Measurements from ENCODE around the gene MIEF1. TPM values are rescaled to one million over a fixed set of nuclear protein-coding genes. Genes with fewer than 3 reads are reported as not detected.

Gene MIEF1
- total and polyA plus RNA-seq, 4 donors = 7.1 to 28.9 (median 17.4) TPM

- no peak for DNase-seq
- no peak overlapping the region for H3K27ac ChIP-seq (ENCODE audit: low read depth in 1 of 2, low read length in 1 of 2)
- ATAC-seq (ENCODE audit: insufficient read depth, low FRiP score) = no peak
- no peaks in the 10 kb centered on the region for H3K27me3 ChIP-seq (ENCODE audit: control insufficient read depth in 3 of 3, insufficient read depth in 3 of 3, low read length in 2 of 3)
- peaks cover 0 to 14% (median 11%) of the 10 kb centered on the region in 4 donors for H3K36me3 ChIP-seq (ENCODE audit: control insufficient read depth in 4 of 4, insufficient read depth in 4 of 4, low read length in 4 of 4)
- H3K4me1 ChIP-seq (ENCODE audit: control insufficient read depth in 5 of 5, insufficient read depth in 5 of 5, low read length in 5 of 5) = peaks cover 6 to 31% (median 11%) of the 10 kb centered on the region in 5 donors
- H3K9me3 ChIP-seq (ENCODE audit: control insufficient read depth in 4 of 4, insufficient read depth in 3 of 4, low read length in 3 of 4) = no peaks in the 10 kb centered on the region
- WGBS, 2 donors = 81 to 91% methylated on average over 12 of the region's 12 CpGs
- H3K9ac ChIP-seq (ENCODE audit: insufficient read depth in 1 of 2, low read length in 2 of 2) = no peak overlapping the region
- no peak overlapping the region for H3K4me3 ChIP-seq
- TF ChIP-seq, protein P1, sequence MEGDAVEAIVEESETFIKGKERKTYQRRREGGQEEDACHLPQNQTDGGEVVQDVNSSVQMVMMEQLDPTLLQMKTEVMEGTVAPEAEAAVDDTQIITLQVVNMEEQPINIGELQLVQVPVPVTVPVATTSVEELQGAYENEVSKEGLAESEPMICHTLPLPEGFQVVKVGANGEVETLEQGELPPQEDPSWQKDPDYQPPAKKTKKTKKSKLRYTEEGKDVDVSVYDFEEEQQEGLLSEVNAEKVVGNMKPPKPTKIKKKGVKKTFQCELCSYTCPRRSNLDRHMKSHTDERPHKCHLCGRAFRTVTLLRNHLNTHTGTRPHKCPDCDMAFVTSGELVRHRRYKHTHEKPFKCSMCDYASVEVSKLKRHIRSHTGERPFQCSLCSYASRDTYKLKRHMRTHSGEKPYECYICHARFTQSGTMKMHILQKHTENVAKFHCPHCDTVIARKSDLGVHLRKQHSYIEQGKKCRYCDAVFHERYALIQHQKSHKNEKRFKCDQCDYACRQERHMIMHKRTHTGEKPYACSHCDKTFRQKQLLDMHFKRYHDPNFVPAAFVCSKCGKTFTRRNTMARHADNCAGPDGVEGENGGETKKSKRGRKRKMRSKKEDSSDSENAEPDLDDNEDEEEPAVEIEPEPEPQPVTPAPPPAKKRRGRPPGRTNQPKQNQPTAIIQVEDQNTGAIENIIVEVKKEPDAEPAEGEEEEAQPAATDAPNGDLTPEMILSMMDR (IDR thresholded peaks at IDR 0.05; ENCODE audit: control extremely low read depth, extremely low read depth) = no peak
Observed at GRCh38 chr22:39534092-39534506, 32.0 kb downstream of the MIEF1 start.

- TF ChIP-seq, protein P1 (IDR thresholded peaks at IDR 0.05; ENCODE audit: control extremely low read depth, extremely low read depth) = peak; percentile 89
- WGBS, 2 donors = 9 to 16% methylated on average over 41 of the region's 41 CpGs
Observed at GRCh38 chr22:39534591-39535356, 32.7 kb downstream of the MIEF1 start.

DNA sequence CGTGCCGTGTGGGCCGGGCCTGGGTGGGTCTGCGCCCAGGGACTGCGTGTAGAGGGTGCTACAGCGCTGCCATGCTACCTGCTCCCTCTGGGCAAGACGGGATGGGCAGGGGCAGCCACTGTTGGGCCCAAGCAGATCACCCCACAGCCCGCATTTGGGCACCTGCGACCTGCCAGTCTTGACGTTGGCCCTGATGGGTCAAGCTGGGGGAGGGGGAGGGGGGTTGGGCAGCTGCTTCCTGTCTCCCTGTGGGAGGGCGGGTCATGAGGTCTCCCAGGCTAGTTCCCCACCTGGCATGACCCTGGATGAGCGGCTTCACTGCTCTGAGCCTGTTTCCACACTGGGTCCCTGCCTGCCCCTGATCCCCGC is 33.3 kb downstream of the MIEF1 start:
- Histone ChIP-seq H3K4me1 (ENCODE audit: control insufficient read depth in 5 of 5, insufficient read depth in 5 of 5, low read length in 5 of 5) (peaks cover 3 to 21% (median 6%) of the 10 kb centered on the region in 5 donors), H3K9me3 (ENCODE audit: control insufficient read depth in 4 of 4, insufficient read depth in 3 of 4, low read length in 3 of 4) (no peaks in the 10 kb centered on the region), H3K36me3 (ENCODE audit: control insufficient read depth in 4 of 4, insufficient read depth in 4 of 4, low read length in 4 of 4) (peaks cover 0 to 11% (median 7%) of the 10 kb centered on the region in 4 donors), H3K27me3 (ENCODE audit: control insufficient read depth in 3 of 3, insufficient read depth in 3 of 3, low read length in 2 of 3) (no peaks in the 10 kb centered on the region), H3K4me3 (no peak overlapping the region), H3K27ac (ENCODE audit: low read depth in 1 of 2, low read length in 1 of 2) (no peak overlapping the region), H3K9ac (ENCODE audit: insufficient read depth in 1 of 2, low read length in 2 of 2) (no peak overlapping the region)
- WGBS, 2 donors = 44 to 54% methylated on average over 11 to 13 of the region's 13 CpGs
- DNase-seq (no peak), ATAC-seq (ENCODE audit: insufficient read depth, low FRiP score) (no peak)
- TF ChIP-seq, protein P1 (IDR thresholded peaks at IDR 0.05; ENCODE audit: control extremely low read depth, extremely low read depth) = no peak

More at GRCh38 chr22:39534591-39535356, 32.7 kb downstream of the MIEF1 start:
- ATAC-seq (ENCODE audit: insufficient read depth, low FRiP score) (no peak), DNase-seq (peak; percentile 88 to 91 (median 88))
- H3K27me3 ChIP-seq (ENCODE audit: control insufficient read depth in 3 of 3, insufficient read depth in 3 of 3, low read length in 2 of 3) = no peaks in the 10 kb centered on the region
- no peak overlapping the region for H3K27ac ChIP-seq (ENCODE audit: low read depth in 1 of 2, low read length in 1 of 2)
- H3K9me3 ChIP-seq (ENCODE audit: control insufficient read depth in 4 of 4, insufficient read depth in 3 of 4, low read length in 3 of 4) = no peaks in the 10 kb centered on the region
- H3K4me3 ChIP-seq = no peak overlapping the region
- no peak overlapping the region for H3K9ac ChIP-seq (ENCODE audit: insufficient read depth in 1 of 2, low read length in 2 of 2)
- peaks cover 0 to 13% (median 9%) of the 10 kb centered on the region in 4 donors for H3K36me3 ChIP-seq (ENCODE audit: control insufficient read depth in 4 of 4, insufficient read depth in 4 of 4, low read length in 4 of 4)
- peaks cover 5 to 24% (median 6%) of the 10 kb centered on the region in 5 donors for H3K4me1 ChIP-seq (ENCODE audit: control insufficient read depth in 5 of 5, insufficient read depth in 5 of 5, low read length in 5 of 5)
